H1 (cell line): ENCODE data around the gene ELMO2. TPM values are rescaled to one million over a fixed set of nuclear protein-coding genes. Genes with fewer than 3 reads are reported as not detected.

Experiments used
- CTCF ChIA-PET: fragments of 300-600 bp; sonication (Branson Sonifier 250); formaldehyde crosslinking; loops from one replicate; lab custom pipeline; 2021; ENCODE audit not compliant: partially characterized antibody; lab: Charles Lee
- POLR2A ChIA-PET: fragments of 300-600 bp; sonication (Branson Sonifier 250); formaldehyde crosslinking; loops from one replicate; lab custom pipeline; 2021; ENCODE audit warnings: inconsistent platforms; ENCODE audit not compliant: partially characterized antibody; lab: Charles Lee
- DNase-seq, 2 experiments: peaks; one replicate each; pipeline versions ENCODE4 v3.0.0 to v3.0.0-alpha.2; 2010 to 2022; ENCODE audit warnings: low spot score in 2 of 2, low read depth in 1 of 2, mixed read lengths in 1 of 2
- FAIRE-seq: peaks from 2 replicates; lab custom pipeline; 2011; peaks lifted over from hg19 to GRCh38; lab: Jason Lieb, UNC
- H2AFZ ChIP-seq: 2 replicates; pipeline ENCODE4 v1.8.1; 2012; ENCODE audit warnings: low read length, inconsistent platforms
- H2AK5ac ChIP-seq: 2 replicates; pipeline ENCODE4 v1.6.1; 2013; ENCODE audit warnings: low read depth, low read length
- H2BK120ac ChIP-seq: replicated peaks from 2 replicates; pipeline ENCODE3; 2013; ENCODE audit warnings: low read depth, low read length, inconsistent platforms
- H2BK12ac ChIP-seq: 2 replicates; pipeline ENCODE4 v1.6.1; 2013; ENCODE audit warnings: low read depth, low read length
- H2BK15ac ChIP-seq: 2 replicates; pipeline ENCODE4 v1.6.1; 2013; ENCODE audit warnings: low read length
- H2BK20ac ChIP-seq: 2 replicates; pipeline ENCODE4 v1.6.1; 2013; ENCODE audit warnings: low read length
- H2BK5ac ChIP-seq: 2 replicates; pipeline ENCODE4 v1.6.1; 2013; ENCODE audit warnings: low read depth, low read length
- H3K14ac ChIP-seq: 2 replicates; pipeline ENCODE4 v1.6.1; 2013; ENCODE audit warnings: inconsistent platforms; ENCODE audit not compliant: insufficient read length
- H3K18ac ChIP-seq: 2 replicates; pipeline ENCODE4 v1.6.1; 2013; ENCODE audit warnings: low read length; ENCODE audit errors: extremely low read depth
- H3K23ac ChIP-seq: 2 replicates; pipeline ENCODE4 v1.6.1; 2013; ENCODE audit warnings: inconsistent platforms; ENCODE audit not compliant: insufficient read length
- H3K23me2 ChIP-seq: 2 replicates; pipeline ENCODE4 v1.6.1; 2013; ENCODE audit warnings: low read depth, low read length
- H3K27ac ChIP-seq: 2 replicates; pipeline ENCODE4 v1.6.1; 2011; ENCODE audit warnings: low read depth, low read length, inconsistent platforms
- H3K27me3 ChIP-seq, 4 experiments: replicated peaks in 1 of 4; 1 replicate in 1 of 4; 2 replicates in 3 of 4; pipeline versions ENCODE4 v1.6.1 to v1.8.1; 2011 to 2013; ENCODE audit warnings: low read length in 3 of 4, mild to moderate bottlenecking in 3 of 4, inconsistent platforms in 2 of 4, mixed read lengths in 2 of 4, moderate library complexity in 1 of 4; ENCODE audit not compliant: control insufficient read depth in 3 of 4, insufficient read depth in 3 of 4; ENCODE audit errors: extremely low read depth in 1 of 4
- H3K36me3 ChIP-seq, 4 experiments: 2 replicates each; pipeline versions ENCODE4 v1.6.1 to v1.8.1; 2011 to 2013; ENCODE audit warnings: mild to moderate bottlenecking in 4 of 4, low read length in 3 of 4, moderate library complexity in 2 of 4, control low read depth in 1 of 4, inconsistent platforms in 1 of 4; ENCODE audit not compliant: insufficient read depth in 4 of 4, control insufficient read depth in 2 of 4
- H3K4ac ChIP-seq: replicated peaks from 2 replicates; pipeline ENCODE3; 2013; ENCODE audit warnings: low read length, low read depth, mixed read lengths, inconsistent platforms; ENCODE audit not compliant: insufficient read length
- H3K4me1 ChIP-seq, 4 experiments: replicated peaks in 1 of 4; 1 replicate in 1 of 4; 2 replicates in 3 of 4; pipeline versions ENCODE4 v1.6.1 to v1.8.1; 2011 to 2013; ENCODE audit warnings: low read length in 3 of 4, inconsistent platforms in 2 of 4, mixed read lengths in 1 of 4; ENCODE audit not compliant: insufficient read depth in 4 of 4, control insufficient read depth in 3 of 4
- H3K4me2 ChIP-seq, 2 experiments: 2 replicates each; pipeline versions ENCODE4 v1.6.1 to v1.8.1; 2011 to 2013; ENCODE audit warnings: low read depth in 2 of 2, low read length in 2 of 2, control low read depth in 1 of 2, inconsistent platforms in 1 of 2, mild to moderate bottlenecking in 1 of 2; ENCODE audit not compliant: insufficient read depth in 1 of 2
- H3K4me3 ChIP-seq, 4 experiments: fragments of 200-600, 300-600 bp in 1 of 4; sonication (generic), shearing (Covaris generic), sonication (Bioruptor Twin) in 1 of 4; 2 replicates each; pipeline versions ENCODE4 v1.5.1 to v1.8.1; 2011 to 2016; ENCODE audit warnings: low read length in 4 of 4, low read depth in 3 of 4, control low read depth in 2 of 4, inconsistent platforms in 2 of 4, mild to moderate bottlenecking in 2 of 4, mixed read lengths in 1 of 4, moderate library complexity in 1 of 4; ENCODE audit not compliant: insufficient read depth in 2 of 4; ENCODE audit errors: extremely low read depth in 1 of 4
- H3K56ac ChIP-seq: replicated peaks from 2 replicates; pipeline ENCODE3; 2013; ENCODE audit warnings: low read depth, mild to moderate bottlenecking, mixed read lengths, low read length, inconsistent platforms; ENCODE audit not compliant: insufficient read length
- H3K79me1 ChIP-seq: 2 replicates; pipeline ENCODE4 v1.6.1; 2013; ENCODE audit warnings: low read depth, low read length, control low read depth
- H3K79me2 ChIP-seq, 2 experiments: 2 replicates each; pipeline versions ENCODE4 v1.6.1 to v1.8.1; 2012 to 2013; ENCODE audit warnings: low read length in 2 of 2, mild to moderate bottlenecking in 2 of 2, inconsistent platforms in 1 of 2; ENCODE audit not compliant: insufficient read depth in 2 of 2, control insufficient read depth in 1 of 2
- H3K9ac ChIP-seq, 4 experiments: replicated peaks in 1 of 4; 1 replicate in 1 of 4; 2 replicates in 3 of 4; pipeline versions ENCODE4 v1.6.1 to v1.8.1; 2011 to 2013; ENCODE audit warnings: low read depth in 3 of 4, low read length in 3 of 4, control low read depth in 2 of 4, mild to moderate bottlenecking in 2 of 4, moderate library complexity in 2 of 4, inconsistent platforms in 1 of 4; ENCODE audit errors: extremely low read depth in 1 of 4
- H3K9me3 ChIP-seq, 2 experiments: 2 replicates each; pipeline versions ENCODE4 v1.6.1 to v1.8.1; 2012 to 2013; ENCODE audit warnings: mild to moderate bottlenecking in 2 of 2, moderate library complexity in 2 of 2, control low read depth in 1 of 2, inconsistent platforms in 1 of 2, low read depth in 1 of 2, low read length in 1 of 2, mixed read lengths in 1 of 2; ENCODE audit not compliant: insufficient read depth in 2 of 2
- H4K20me1 ChIP-seq, 2 experiments: replicated peaks in 1 of 2; 2 replicates each; pipeline versions ENCODE3 to v1.8.1; 2011 to 2013; ENCODE audit warnings: inconsistent platforms in 2 of 2, low read length in 2 of 2, mild to moderate bottlenecking in 1 of 2; ENCODE audit not compliant: insufficient read depth in 2 of 2, control insufficient read depth in 1 of 2
- H4K5ac ChIP-seq: 2 replicates; pipeline ENCODE4 v1.6.1; 2013; ENCODE audit warnings: low read length, low read depth, mixed read lengths, inconsistent platforms; ENCODE audit not compliant: insufficient read length
- H4K8ac ChIP-seq: 2 replicates; pipeline ENCODE4 v1.8.0; 2013; ENCODE audit warnings: mild to moderate bottlenecking, moderate library complexity, low read length, inconsistent platforms; ENCODE audit not compliant: insufficient read depth; ENCODE audit errors: extremely low read depth
- H4K91ac ChIP-seq: replicated peaks from 2 replicates; pipeline ENCODE3; 2013; ENCODE audit warnings: low read length, mixed read lengths, inconsistent platforms; ENCODE audit not compliant: insufficient read length
- CBX5 ChIP-seq: fragments of 300-800, 300-1000 bp; sonication (generic); IDR thresholded peaks from 2 replicates; pipeline ENCODE4 v1.7.1; 2016; ENCODE audit warnings: antibody characterized with exemption, low read length, low read depth
- CHD2 ChIP-seq: IDR thresholded peaks from 2 replicates; pipeline ENCODE4 v1.6.1; 2012; ENCODE audit warnings: low read length, improper control_type of control experiment
- EGR1 ChIP-seq: IDR thresholded peaks from 2 replicates; pipeline ENCODE4 v1.6.1; 2011; ENCODE audit warnings: low read depth, low read length, borderline replicate concordance
- GABPA ChIP-seq: IDR thresholded peaks from 2 replicates; pipeline ENCODE4 v1.6.1; 2011; ENCODE audit warnings: mild to moderate bottlenecking, low read length, moderate library complexity, borderline replicate concordance; ENCODE audit not compliant: insufficient read depth
- KDM4A ChIP-seq: IDR thresholded peaks from one replicate; pipeline ENCODE4 v1.7.1; 2012; ENCODE audit warnings: low read depth, mild to moderate bottlenecking, moderate library complexity, low read length, inconsistent platforms; ENCODE audit not compliant: severe bottlenecking
- RBBP5 ChIP-seq: IDR thresholded peaks from 2 replicates; pipeline ENCODE4 v1.7.1; 2012; ENCODE audit warnings: low read depth, mild to moderate bottlenecking, inconsistent platforms, low read length, moderate library complexity, borderline replicate concordance
- SIN3A ChIP-seq, 2 experiments: IDR thresholded peaks in 1 of 2; conservative IDR thresholded peaks in 1 of 2; 2 replicates each; pipeline ENCODE4 v1.6.1; 2011 to 2012; ENCODE audit warnings: low read length in 2 of 2, improper control_type of control experiment in 1 of 2, low read depth in 1 of 2, mild to moderate bottlenecking in 1 of 2
- SUZ12 ChIP-seq: fragments of 200-600 bp; sonication (generic); IDR thresholded peaks from 2 replicates; pipeline ENCODE4 v1.6.1; 2012; ENCODE audit warnings: mild to moderate bottlenecking, inconsistent platforms, low read length, moderate library complexity, mixed read lengths
- TAF7 ChIP-seq: optimal IDR thresholded peaks from 2 replicates; pipeline ENCODE3; 2011; ENCODE audit warnings: low read depth, mild to moderate bottlenecking, inconsistent platforms, low read length, moderate library complexity, borderline replicate concordance
- TCF12 ChIP-seq: IDR thresholded peaks from 2 replicates; pipeline ENCODE4 v1.6.1; 2011; ENCODE audit warnings: low read depth, mild to moderate bottlenecking, low read length
- TEAD4 ChIP-seq: IDR thresholded peaks from 2 replicates; pipeline ENCODE4 v1.6.1; 2012; ENCODE audit warnings: low read depth, low read length, inconsistent platforms, mixed read lengths
- WGBS, 2 experiments: shearing (Covaris generic) in 1 of 2; methylation state at CpG; one replicate each; pipeline versions ENCODE4 v1.1.6 to v1.1.7; 2013 to 2015; ENCODE audit warnings: low lambda C conversion rate in 2 of 2, mixed read lengths in 2 of 2, inconsistent platforms in 1 of 2, low coverage in 1 of 2, missing lambda C conversion rate in 1 of 2; ENCODE audit not compliant: insufficient replicate concordance in 2 of 2, insufficient coverage in 1 of 2, insufficient read length in 1 of 2; ENCODE audit errors: extremely low coverage in 1 of 2, missing lambda C conversion rate in 1 of 2; 5-methylcytosine and 5-hydroxymethylcytosine counted together
- polyA plus RNA-seq, 7 experiments: library from polyadenylated mRNA; depleted of rRNA in 3 of 7; stranded (reverse) in 5 of 7; unstranded in 2 of 7; fragments of >200 nt in 5 of 7; fragments of 200-250 nt in 2 of 7; gene quantifications; 1 replicate in 5 of 7; 2 replicates in 1 of 7; 4 replicates in 1 of 7; pipeline versions ENCODE4 v1.2.1 to v1.2.3, GENCODE V29; 2011 to 2013; ENCODE audit warnings: missing spikeins in 2 of 7, mixed read lengths in 2 of 7
- total RNA-seq: library from RNA; stranded (reverse); fragmentation: NEBNext Ultra II Directional; extraction: Animal tissue kit (Norgen Biotek cat#: 25700); gene quantifications from 2 replicates; pipeline ENCODE4 v1.2.1, GENCODE V29; 2021

The ELMO2 gene
- total and polyA plus RNA-seq, 2 of the 8 experiments (the other 6 are each of a cell fraction or from before 2014, with no cell fraction given) = 34.3 to 39.7 TPM

DNA sequence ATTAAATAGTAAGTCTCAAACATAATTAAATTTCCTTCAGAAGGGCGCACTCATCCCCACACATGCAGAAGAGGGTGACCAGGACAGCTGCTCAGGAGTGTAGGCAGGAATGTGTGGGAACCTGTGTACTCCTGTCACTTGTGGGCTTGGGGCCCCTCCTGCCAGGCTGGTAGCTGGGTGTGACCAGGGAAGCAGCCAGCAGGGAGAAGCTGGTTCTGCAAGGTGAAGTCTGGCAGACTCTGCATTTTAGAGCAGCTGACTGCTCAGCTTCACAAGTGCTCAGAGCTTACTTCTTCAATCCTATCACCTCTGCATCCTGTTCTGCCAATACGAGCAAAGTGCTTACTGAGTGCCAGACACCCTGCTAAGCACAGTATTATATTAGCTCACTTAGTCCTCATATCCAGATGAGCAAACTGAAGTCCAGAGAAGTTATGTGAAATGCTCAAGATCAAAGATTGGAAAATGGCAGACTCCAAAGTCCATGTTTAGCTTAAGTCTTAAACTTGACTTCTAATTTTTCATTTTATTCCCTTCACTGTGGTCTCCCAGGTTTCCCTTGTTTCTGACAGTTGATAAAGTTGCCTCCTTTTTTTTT is 27.9 kb downstream of the ELMO2 start:
- H3K14ac ChIP-seq = no peak overlapping the region
- H3K4ac ChIP-seq = no peak overlapping the region
- H3K4me2 ChIP-seq = no peak overlapping the region
- no peak overlapping the region for H3K27ac ChIP-seq
- H2BK15ac ChIP-seq = no peak overlapping the region
- H2BK5ac ChIP-seq = no peak overlapping the region
- no peak overlapping the region for H3K23ac ChIP-seq
- no peaks in the 10 kb centered on the region for H3K9me3 ChIP-seq
- 86% methylated on average over 2 of the region's 2 CpGs; no CpG with 5 or more reads in 1 of the 2 experiments for WGBS, 2 experiments
- no peaks in the 10 kb centered on the region; the same call in 1 of the 2 replicates for H3K79me1 ChIP-seq
- H3K9ac ChIP-seq = no peak overlapping the region; a peak in 1 of 7 replicates
- H2BK12ac ChIP-seq = no peak overlapping the region
- H3K23me2 ChIP-seq = no peaks in the 10 kb centered on the region
- H4K5ac ChIP-seq = no peak overlapping the region
- no peak overlapping the region for H4K91ac ChIP-seq
- H3K36me3 ChIP-seq = peaks cover 20 to 69% (median 50%) of the 10 kb centered on the region in 4 experiments
- H2AK5ac ChIP-seq = no peak overlapping the region
- H2BK20ac ChIP-seq = no peak overlapping the region
- ChIA-PET POLR2A (interaction anchor here (0.6 to 2.7 kb wide), 4 partner anchors 14 to 263 kb away, joined by 3 to 11 read pairs (median 4); no protein-coding TSS in a partner anchor), CTCF (interaction anchor here (0.8 to 1.1 kb wide), 4 partner anchors 45 to 271 kb away, joined by 3 to 5 read pairs (median 4); no protein-coding TSS in a partner anchor)
- H4K20me1 ChIP-seq = peaks cover 0 to 4% of the 10 kb centered on the region in 2 experiments
- H2AFZ ChIP-seq = no peak overlapping the region
- no peak overlapping the region for H3K56ac ChIP-seq
- H3K27me3 ChIP-seq = no peaks in the 10 kb centered on the region
- H2BK120ac ChIP-seq = no peak overlapping the region
- H3K18ac ChIP-seq = no peak overlapping the region
- H3K4me3 ChIP-seq = no peak overlapping the region
- H3K4me1 ChIP-seq = no peaks in the 10 kb centered on the region
- TF ChIP-seq TEAD4 (no peak), GABPA (no peak), KDM4A (no peak), TCF12 (no peak), SUZ12 (no peak), SIN3A (conservative IDR thresholded peaks at IDR 0.05 in 1 of 2, IDR thresholded peaks at IDR 0.05 in 1 of 2; ENCODE audit: low read depth in 1 of 2, low read length in 2 of 2) (no peak), EGR1 (no peak), RBBP5 (no peak), TAF7 (no peak), CHD2 (no peak), CBX5 (no peak)
- H3K79me2 ChIP-seq = no peaks in the 10 kb centered on the region
- no peak for FAIRE-seq
- DNase-seq = no peak
- H4K8ac ChIP-seq = no peak overlapping the region
